OCI-LY1 (cell line): Measurements from ENCODE around the gene SEC16A.

Experiments
- CTCF ChIP-seq: fragments of 200-600 bp; sonication (generic), shearing (Covaris generic); IDR thresholded peaks from 2 replicates; pipeline ENCODE4 v1.5.1; 2017; ENCODE audit warnings: mild to moderate bottlenecking, antibody characterized with exemption, low read length, moderate library complexity, mixed read lengths
- EZH2 ChIP-seq: fragments of 200-600 bp; sonication (generic), shearing (Covaris generic); IDR thresholded peaks from 2 replicates; pipeline ENCODE4 v1.8.0; 2017; ENCODE audit warnings: borderline replicate concordance, mixed run types, mild to moderate bottlenecking, antibody characterized with exemption, low read length, moderate library complexity, mixed read lengths

- TF ChIP-seq CTCF = no peak
- no peak for TF ChIP-seq EZH2
Measured at GRCh38 chr9:136447173-136447778, 35.6 kb downstream of the SEC16A start.
